Measurements from ENCODE around the gene RASSF1. TPM values are rescaled to one million over a fixed set of nuclear protein-coding genes. Genes with fewer than 3 reads are reported as not detected.

RASSF1 gene
- total RNA-seq, 1 experiment from 2014 or later, result 15.8 TPM

- Histone ChIP-seq H3K9me3 (ENCODE audit: control insufficient read depth, low read depth, low read length) (no peaks in the 10 kb centered on the region), H3K4me1 (ENCODE audit: insufficient read depth, low read length) (no peaks in the 10 kb centered on the region), H2BK5ac (ENCODE audit: insufficient read length, low read length) (no peak overlapping the region), H3K27me3 (ENCODE audit: insufficient read depth, low read length) (no peaks in the 10 kb centered on the region), H3K56ac (ENCODE audit: insufficient read length, low read depth, low read length) (no peak overlapping the region), H3K4me2 (ENCODE audit: insufficient read depth, insufficient read length, low read length) (no peak overlapping the region), H3K9ac (ENCODE audit: extremely low read depth, insufficient read length, low read length) (no peak overlapping the region), H4K8ac (replicated peaks; ENCODE audit: insufficient read length, low read depth, low read length) (no peak overlapping the region), H3K27ac (ENCODE audit: insufficient read length, low read depth, low read length) (no peak overlapping the region), H2BK12ac (ENCODE audit: insufficient read length, low read depth, low read length) (no peak overlapping the region), H3K18ac (ENCODE audit: insufficient read length, low read depth, low read length) (no peak overlapping the region), H3K4ac (ENCODE audit: low read depth, low read length) (no peak overlapping the region), H3T11ph (ENCODE audit: low read length) (no peak overlapping the region), H3K79me1 (ENCODE audit: insufficient read depth, low read depth, low read length, poor library complexity, severe bottlenecking) (no peaks in the 10 kb centered on the region), H4K20me1 (ENCODE audit: control insufficient read depth, insufficient read depth, insufficient read length) (no peaks in the 10 kb centered on the region), H2BK120ac (ENCODE audit: low read depth, low read length, poor library complexity, severe bottlenecking) (no peak overlapping the region), H2BK20ac (ENCODE audit: low read depth, low read length, poor library complexity, severe bottlenecking) (no peak overlapping the region), H4K5ac (ENCODE audit: insufficient read length, low read depth, low read length) (no peak overlapping the region), H2AFZ (ENCODE audit: low read length) (no peak overlapping the region), H3K79me2 (ENCODE audit: insufficient read depth, low read length) (no peaks in the 10 kb centered on the region), H2BK15ac (ENCODE audit: low read depth, low read length) (no peak overlapping the region), H3K23ac (ENCODE audit: insufficient read length, low read depth, low read length) (no peak overlapping the region), H4K91ac (ENCODE audit: insufficient read length, low read depth, low read length) (no peak overlapping the region), H3K23me2 (ENCODE audit: insufficient read length, low read depth, low read length, poor library complexity, severe bottlenecking) (peaks cover 6% of the 10 kb centered on the region), H2AK5ac (ENCODE audit: insufficient read length, low read length) (no peak overlapping the region), H3K14ac (ENCODE audit: insufficient read depth, low read length) (no peak overlapping the region)
- Mint-ChIP-seq H3K27me3 (ENCODE audit: low read depth) (no peaks in the 10 kb centered on the region), H3K9me3 (peaks cover 8 to 17% of the 10 kb centered on the region in 2 experiments), H3K4me1 (peaks cover 25 to 27% of the 10 kb centered on the region in 2 experiments), H3K36me3 (ENCODE audit: insufficient read depth in 1 of 3, low read depth in 3 of 3) (peaks cover 0 to 2% (median 2%) of the 10 kb centered on the region in 3 experiments; a peak in 1 of 7 replicates), H3K4me3 (no peak overlapping the region), H3K27ac (peak overlapping the region in 2 of 3 experiments; percentile 82 to 86; a peak in 4 of 7 replicates)
- no peak for TF ChIP-seq CTCF (conservative IDR thresholded peaks at IDR 0.05)
- no CpG with 5 or more reads among the region's 32 CpGs for WGBS (ENCODE audit: extremely low coverage, insufficient read length, low lambda C conversion rate)
- no peak for DNase-seq
Observed at GRCh38 chr3:50302095-50303012, 38.3 kb downstream of the RASSF1 start.
